Measurements from ENCODE around the gene ERMN. TPM values are rescaled to one million over a fixed set of nuclear protein-coding genes. Genes with fewer than 3 reads are reported as not detected.

The ERMN gene
- total RNA-seq, 1 donor from 2014 or later, result 0.14 TPM

DNA sequence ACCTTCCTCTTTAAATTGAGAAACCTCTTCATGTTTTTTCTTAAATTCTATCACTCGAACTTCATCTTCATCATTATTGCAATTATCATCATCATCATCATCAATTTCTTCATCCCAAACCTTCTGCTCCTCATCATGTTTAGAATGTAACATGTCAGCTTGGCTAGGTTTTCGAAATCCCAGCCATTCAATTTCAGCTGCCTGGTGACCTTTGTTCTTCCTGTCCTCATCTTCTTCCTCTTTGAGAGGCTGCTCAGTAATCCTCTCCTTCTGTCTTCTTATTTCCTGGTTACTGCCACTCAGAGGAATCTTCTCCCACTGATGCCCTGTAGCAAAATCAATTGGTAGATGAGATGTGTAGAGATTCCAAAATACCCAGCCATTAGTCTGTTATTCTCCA is 4.2 kb downstream of the ERMN start:
- Histone ChIP-seq H3K9me3 (ENCODE audit: insufficient read depth, low read depth, low read length) (no peaks in the 10 kb centered on the region), H3K79me2 (ENCODE audit: insufficient read depth, low read length) (no peaks in the 10 kb centered on the region), H3K4me2 (ENCODE audit: low read length) (no peak overlapping the region), H3K27ac (ENCODE audit: low read depth, low read length) (no peak overlapping the region), H3K4me1 (ENCODE audit: insufficient read depth, low read length) (no peaks in the 10 kb centered on the region), H3K4me3 (ENCODE audit: insufficient read depth, low read depth, low read length) (no peak overlapping the region), H3K36me3 (ENCODE audit: insufficient read depth, low read length) (no peaks in the 10 kb centered on the region), H3K9ac (ENCODE audit: low read length) (no peak overlapping the region), H3K27me3 (ENCODE audit: insufficient read depth, low read length) (no peaks in the 10 kb centered on the region), H4K20me1 (ENCODE audit: insufficient read depth, low read length) (no peaks in the 10 kb centered on the region), H2AFZ (ENCODE audit: low read depth, low read length) (no peak overlapping the region)
- Mint-ChIP-seq H3K4me3 (ENCODE audit: unreplicated experiment) (no peak overlapping the region), H3K9me3 (ENCODE audit: unreplicated experiment) (no peaks in the 10 kb centered on the region), H3K4me1 (ENCODE audit: low read depth, unreplicated experiment) (peaks cover 2% of the 10 kb centered on the region), H3K36me3 (ENCODE audit: low read depth, unreplicated experiment) (no peaks in the 10 kb centered on the region), H3K27ac (ENCODE audit: unreplicated experiment) (no peak overlapping the region), H3K27me3 (ENCODE audit: low read depth, unreplicated experiment) (no peaks in the 10 kb centered on the region)
- no peak for DNase-seq (ENCODE audit: low read depth)
- no peak for FAIRE-seq
- TF ChIP-seq EZH2 (IDR thresholded peaks at IDR 0.05; ENCODE audit: insufficient read depth, low read length) (no peak), CTCF (IDR thresholded peaks at IDR 0.05; ENCODE audit: insufficient read depth, low read depth, low read length) (no peak)

DNA sequence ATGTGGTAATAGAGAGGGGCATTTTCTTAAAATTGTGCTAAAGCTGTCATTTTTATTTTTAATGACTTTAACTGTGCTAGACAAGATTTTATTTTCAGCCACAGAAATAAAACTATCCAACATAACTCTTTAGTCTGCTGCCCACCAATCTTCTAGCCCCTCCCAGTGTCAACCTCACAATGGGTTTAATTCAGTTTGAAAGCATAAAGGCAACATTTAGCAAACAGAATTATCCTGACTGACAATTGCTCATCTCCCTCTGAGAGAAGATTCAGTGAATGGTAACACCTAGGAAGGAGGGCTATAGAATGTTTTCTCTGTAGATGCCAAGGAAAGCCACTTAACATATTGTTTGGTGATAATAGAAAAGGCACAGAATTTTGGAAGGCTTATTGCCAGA is 5.2 kb downstream of the ERMN start:
- Histone ChIP-seq H3K36me3 (ENCODE audit: insufficient read depth, low read length) (no peaks in the 10 kb centered on the region), H3K4me3 (ENCODE audit: insufficient read depth, low read depth, low read length) (no peak overlapping the region), H3K79me2 (ENCODE audit: insufficient read depth, low read length) (no peaks in the 10 kb centered on the region), H4K20me1 (ENCODE audit: insufficient read depth, low read length) (no peaks in the 10 kb centered on the region), H3K4me1 (ENCODE audit: insufficient read depth, low read length) (no peaks in the 10 kb centered on the region), H3K27ac (ENCODE audit: low read depth, low read length) (no peak overlapping the region), H3K9me3 (ENCODE audit: insufficient read depth, low read depth, low read length) (no peaks in the 10 kb centered on the region), H3K27me3 (ENCODE audit: insufficient read depth, low read length) (no peaks in the 10 kb centered on the region), H3K4me2 (ENCODE audit: low read length) (no peak overlapping the region), H3K9ac (ENCODE audit: low read length) (no peak overlapping the region), H2AFZ (ENCODE audit: low read depth, low read length) (no peak overlapping the region)
- TF ChIP-seq EZH2 (IDR thresholded peaks at IDR 0.05; ENCODE audit: insufficient read depth, low read length) (no peak), CTCF (IDR thresholded peaks at IDR 0.05; ENCODE audit: insufficient read depth, low read depth, low read length) (no peak)
- H3K36me3 Mint-ChIP-seq (ENCODE audit: low read depth, unreplicated experiment), result no peaks in the 10 kb centered on the region
- peaks cover 2% of the 10 kb centered on the region for H3K4me1 Mint-ChIP-seq (ENCODE audit: low read depth, unreplicated experiment)
- no peak for DNase-seq (ENCODE audit: low read depth)
- no peaks in the 10 kb centered on the region for H3K27me3 Mint-ChIP-seq (ENCODE audit: low read depth, unreplicated experiment)
- H3K4me3 Mint-ChIP-seq (ENCODE audit: unreplicated experiment), result no peak overlapping the region
- no peaks in the 10 kb centered on the region for H3K9me3 Mint-ChIP-seq (ENCODE audit: unreplicated experiment)
- H3K27ac Mint-ChIP-seq (ENCODE audit: unreplicated experiment), result no peak overlapping the region
- FAIRE-seq, result no peak

DNA sequence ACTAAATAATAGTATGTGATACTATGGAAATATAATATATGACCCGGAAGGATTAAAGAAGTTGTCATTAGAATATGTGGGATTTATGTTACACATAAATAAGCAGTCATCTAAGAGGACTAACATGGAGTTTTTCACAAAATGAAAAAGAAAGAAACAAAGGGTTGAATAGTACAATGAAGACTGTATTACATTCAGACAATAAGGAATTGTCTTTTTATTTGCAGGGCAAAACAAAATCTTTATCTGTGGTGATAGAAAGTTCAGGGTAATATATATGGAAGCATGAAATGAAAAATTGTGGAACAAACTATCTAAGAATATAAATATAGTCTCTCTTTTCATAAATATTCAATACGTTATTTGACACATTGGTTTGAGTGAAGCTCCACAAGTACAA is 5.8 kb downstream of the ERMN start:
- Histone ChIP-seq H3K36me3 (ENCODE audit: insufficient read depth, low read length) (no peaks in the 10 kb centered on the region), H3K9ac (ENCODE audit: low read length) (no peak overlapping the region), H3K79me2 (ENCODE audit: insufficient read depth, low read length) (no peaks in the 10 kb centered on the region), H3K4me3 (ENCODE audit: insufficient read depth, low read depth, low read length) (no peak overlapping the region), H3K4me1 (ENCODE audit: insufficient read depth, low read length) (no peaks in the 10 kb centered on the region), H3K4me2 (ENCODE audit: low read length) (no peak overlapping the region), H4K20me1 (ENCODE audit: insufficient read depth, low read length) (no peaks in the 10 kb centered on the region), H3K9me3 (ENCODE audit: insufficient read depth, low read depth, low read length) (no peaks in the 10 kb centered on the region), H2AFZ (ENCODE audit: low read depth, low read length) (no peak overlapping the region), H3K27ac (ENCODE audit: low read depth, low read length) (no peak overlapping the region), H3K27me3 (ENCODE audit: insufficient read depth, low read length) (no peaks in the 10 kb centered on the region)
- H3K4me1 Mint-ChIP-seq (ENCODE audit: low read depth, unreplicated experiment), result peaks cover 2% of the 10 kb centered on the region
- H3K27ac Mint-ChIP-seq (ENCODE audit: unreplicated experiment), result no peak overlapping the region
- no peak for DNase-seq (ENCODE audit: low read depth)
- FAIRE-seq, result no peak
- H3K36me3 Mint-ChIP-seq (ENCODE audit: low read depth, unreplicated experiment), result no peaks in the 10 kb centered on the region
- TF ChIP-seq CTCF (IDR thresholded peaks at IDR 0.05; ENCODE audit: insufficient read depth, low read depth, low read length), result no peak
- no peak for TF ChIP-seq EZH2 (IDR thresholded peaks at IDR 0.05; ENCODE audit: insufficient read depth, low read length)
- H3K4me3 Mint-ChIP-seq (ENCODE audit: unreplicated experiment), result no peak overlapping the region
- H3K27me3 Mint-ChIP-seq (ENCODE audit: low read depth, unreplicated experiment), result no peaks in the 10 kb centered on the region
- no peaks in the 10 kb centered on the region for H3K9me3 Mint-ChIP-seq (ENCODE audit: unreplicated experiment)

Measured in astrocyte (in vitro differentiated cells and primary cell).